K562 (cell line): ENCODE data around the gene ATAD5. TPM values are rescaled to one million over a fixed set of nuclear protein-coding genes. Genes with fewer than 3 reads are reported as not detected.
A peak's percentile ranks its signal among the peaks of the same experiment; 100 is the strongest.

Experiments
- ADNP ChIP-seq: fragments of 200-800 bp; sonication (Bioruptor generic); IDR thresholded peaks from 2 replicates; pipeline ENCODE4 v1.6.1; 2016; ENCODE audit warnings: missing genetic modification characterization, missing compliant biosample characterization
- CXXC5 ChIP-seq: fragments of 250-450 bp; sonication (Bioruptor Pico); IDR thresholded peaks from 2 replicates; pipeline ENCODE4 v1.8.0; 2022; ENCODE audit warnings: inconsistent platforms, mild to moderate bottlenecking, moderate library complexity
- ETV6 ChIP-seq, 3 experiments: fragments of 150-350 bp in 1 of 3; sonication (generic) in 1 of 3; formaldehyde crosslinking in 1 of 3; IDR thresholded peaks; 2 replicates each; pipeline versions ENCODE4 v1.6.1 to v1.8.0; 2014 to 2022; ENCODE audit warnings: borderline replicate concordance in 2 of 3, low read depth in 2 of 3, antibody characterized with exemption in 1 of 3, low read length in 1 of 3, mild to moderate bottlenecking in 1 of 3, missing genetic modification reagents in 1 of 3
- FOS ChIP-seq: IDR thresholded peaks from 3 replicates; pipeline ENCODE4 v1.6.1; 2011; ENCODE audit not compliant: insufficient read length; ENCODE audit errors: extremely low read depth
- GATAD2B ChIP-seq: fragments of 450-650 bp; IDR thresholded peaks from 2 replicates; pipeline ENCODE4 v1.6.1; 2017; ENCODE audit warnings: mild to moderate bottlenecking, borderline replicate concordance
- NFXL1 ChIP-seq: fragments of 450-650 bp; formaldehyde crosslinking; IDR thresholded peaks from 2 replicates; pipeline ENCODE4 v1.4.0; 2021; ENCODE audit warnings: mild to moderate bottlenecking
- PYGO2 ChIP-seq: fragments of 450-650 bp; IDR thresholded peaks from 2 replicates; pipeline ENCODE4 v1.6.1; 2016; ENCODE audit warnings: mild to moderate bottlenecking, missing genetic modification characterization, moderate library complexity, missing compliant biosample characterization
- SNIP1 ChIP-seq: fragments of 450-650 bp; IDR thresholded peaks from 2 replicates; pipeline ENCODE4 v1.7.1; 2017; ENCODE audit warnings: low read depth, mild to moderate bottlenecking
- TOE1 ChIP-seq, 2 experiments: fragments of 450-650 bp in 1 of 2; sonication (generic) in 1 of 2; formaldehyde crosslinking in 1 of 2; IDR thresholded peaks; 2 replicates each; pipeline versions ENCODE4 v1.7.1 to v1.8.0; 2016 to 2022; ENCODE audit warnings: borderline replicate concordance in 2 of 2, mild to moderate bottlenecking in 2 of 2, antibody characterized with exemption in 1 of 2, inconsistent platforms in 1 of 2, low read depth in 1 of 2, missing genetic modification reagents in 1 of 2, moderate library complexity in 1 of 2
- TRIM25 ChIP-seq: fragments of 450-650 bp; IDR thresholded peaks from 2 replicates; pipeline ENCODE4 v1.7.0; 2016; ENCODE audit warnings: borderline replicate concordance
- ZNF511 ChIP-seq: sonication (generic); formaldehyde crosslinking; IDR thresholded peaks from 2 replicates; pipeline ENCODE4 v1.8.0; 2022; ENCODE audit warnings: mild to moderate bottlenecking, missing genetic modification reagents
- polyA plus RNA-seq, 8 experiments: library from polyadenylated mRNA; depleted of rRNA in 4 of 8; stranded (reverse) in 5 of 8; unstranded in 3 of 8; fragments of >200 nt; fragmentation: Nextera tagmentation in 2 of 8; fragmentation: Illumina TruSeq in 1 of 8; extraction: Ambion mirVana in 2 of 8; extraction: Trizol in 1 of 8; gene quantifications; 2 replicates each; pipeline versions ENCODE4 v1.2.1 to v1.2.3, GENCODE V29; 2011 to 2014; ENCODE audit warnings: inconsistent platforms in 1 of 8, missing spikeins in 1 of 8
- total RNA-seq, 7 experiments: library from RNA; depleted of rRNA in 6 of 7; stranded (reverse); fragments of >200 nt in 6 of 7; fragmentation: Illumina TruSeq in 2 of 7; extraction: Trizol in 2 of 7; gene quantifications; 2 replicates each; pipeline versions ENCODE4 v1.2.1 to v1.2.3, GENCODE V29; 2011 to 2021; ENCODE audit warnings: low replicate concordance in 1 of 7
- TF ChIP-seq, protein P1 (sequence below): fragments of 250-450 bp; sonication (Bioruptor Pico); IDR thresholded peaks from 2 replicates; pipeline ENCODE4 v1.8.0; 2021; ENCODE audit warnings: moderate library complexity, mild to moderate bottlenecking, inconsistent platforms
- TF ChIP-seq, protein P2 (sequence below), 2 experiments: fragments of 450-650 bp in 1 of 2; sonication (generic) in 1 of 2; formaldehyde crosslinking; conservative IDR thresholded peaks; 2 replicates each; pipeline versions ENCODE4 v1.4.0 to v1.8.1; 2020 to 2022; ENCODE audit warnings: mild to moderate bottlenecking in 1 of 2, missing genetic modification reagents in 1 of 2
- TF ChIP-seq, protein P3 (sequence below): IDR thresholded peaks from 2 replicates; pipeline ENCODE4 v1.6.1; 2016; ENCODE audit warnings: missing genetic modification characterization, missing compliant biosample characterization
- TF ChIP-seq, protein P4 (sequence below): sonication (generic); formaldehyde crosslinking; IDR thresholded peaks from 2 replicates; pipeline ENCODE4 v1.5.0; 2020; ENCODE audit warnings: missing genetic modification reagents

Gene ATAD5
- total and polyA plus RNA-seq, 9 of the 15 experiments (the other 6 are each of a cell fraction or from before 2014, with no cell fraction given): 4.6 to 25.6 (median 19.5) TPM

GRCh38 chr17:30831663-30832437 is at the start of gene ATAD5 (continued):
- TF ChIP-seq, protein P1, sequence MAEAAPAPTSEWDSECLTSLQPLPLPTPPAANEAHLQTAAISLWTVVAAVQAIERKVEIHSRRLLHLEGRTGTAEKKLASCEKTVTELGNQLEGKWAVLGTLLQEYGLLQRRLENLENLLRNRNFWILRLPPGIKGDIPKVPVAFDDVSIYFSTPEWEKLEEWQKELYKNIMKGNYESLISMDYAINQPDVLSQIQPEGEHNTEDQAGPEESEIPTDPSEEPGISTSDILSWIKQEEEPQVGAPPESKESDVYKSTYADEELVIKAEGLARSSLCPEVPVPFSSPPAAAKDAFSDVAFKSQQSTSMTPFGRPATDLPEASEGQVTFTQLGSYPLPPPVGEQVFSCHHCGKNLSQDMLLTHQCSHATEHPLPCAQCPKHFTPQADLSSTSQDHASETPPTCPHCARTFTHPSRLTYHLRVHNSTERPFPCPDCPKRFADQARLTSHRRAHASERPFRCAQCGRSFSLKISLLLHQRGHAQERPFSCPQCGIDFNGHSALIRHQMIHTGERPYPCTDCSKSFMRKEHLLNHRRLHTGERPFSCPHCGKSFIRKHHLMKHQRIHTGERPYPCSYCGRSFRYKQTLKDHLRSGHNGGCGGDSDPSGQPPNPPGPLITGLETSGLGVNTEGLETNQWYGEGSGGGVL (CRISPR knock-in tag): no peak
- TF ChIP-seq NFXL1 (CRISPR knock-in tag) (no peak), ZNF511 (no peak), ADNP (tag) (no peak), TOE1 (IDR thresholded peaks at IDR 0.05; ENCODE audit: borderline replicate concordance) (peak; percentile 85), TOE1 (CRISPR knock-in tag; IDR thresholded peaks at IDR 0.05; ENCODE audit: borderline replicate concordance, low read depth) (no peak), FOS (no peak), TRIM25 (no peak), SNIP1 (no peak), CXXC5 (CRISPR knock-in tag) (peak; percentile 91), ETV6 (IDR thresholded peaks at IDR 0.05; ENCODE audit: borderline replicate concordance in 1 of 2, low read depth in 2 of 2, low read length in 1 of 2) (no peak), ETV6 (CRISPR knock-in tag; IDR thresholded peaks at IDR 0.05; ENCODE audit: borderline replicate concordance) (no peak), GATAD2B (no peak), PYGO2 (no peak)
- TF ChIP-seq, protein P2, sequence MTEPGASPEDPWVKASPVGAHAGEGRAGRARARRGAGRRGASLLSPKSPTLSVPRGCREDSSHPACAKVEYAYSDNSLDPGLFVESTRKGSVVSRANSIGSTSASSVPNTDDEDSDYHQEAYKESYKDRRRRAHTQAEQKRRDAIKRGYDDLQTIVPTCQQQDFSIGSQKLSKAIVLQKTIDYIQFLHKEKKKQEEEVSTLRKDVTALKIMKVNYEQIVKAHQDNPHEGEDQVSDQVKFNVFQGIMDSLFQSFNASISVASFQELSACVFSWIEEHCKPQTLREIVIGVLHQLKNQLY (CRISPR knock-in tag; conservative IDR thresholded peaks at IDR 0.05): 0 out of 4 replicates have a peak, but pooled peaks of 1 of the 2 experiments have one; percentile 72
- TF ChIP-seq, protein P3, sequence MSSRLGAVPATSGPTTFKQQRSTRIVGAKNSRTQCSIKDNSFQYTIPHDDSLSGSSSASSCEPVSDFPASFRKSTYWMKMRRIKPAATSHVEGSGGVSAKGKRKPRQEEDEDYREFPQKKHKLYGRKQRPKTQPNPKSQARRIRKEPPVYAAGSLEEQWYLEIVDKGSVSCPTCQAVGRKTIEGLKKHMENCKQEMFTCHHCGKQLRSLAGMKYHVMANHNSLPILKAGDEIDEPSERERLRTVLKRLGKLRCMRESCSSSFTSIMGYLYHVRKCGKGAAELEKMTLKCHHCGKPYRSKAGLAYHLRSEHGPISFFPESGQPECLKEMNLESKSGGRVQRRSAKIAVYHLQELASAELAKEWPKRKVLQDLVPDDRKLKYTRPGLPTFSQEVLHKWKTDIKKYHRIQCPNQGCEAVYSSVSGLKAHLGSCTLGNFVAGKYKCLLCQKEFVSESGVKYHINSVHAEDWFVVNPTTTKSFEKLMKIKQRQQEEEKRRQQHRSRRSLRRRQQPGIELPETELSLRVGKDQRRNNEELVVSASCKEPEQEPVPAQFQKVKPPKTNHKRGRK (tag): no peak
- TF ChIP-seq, protein P4, sequence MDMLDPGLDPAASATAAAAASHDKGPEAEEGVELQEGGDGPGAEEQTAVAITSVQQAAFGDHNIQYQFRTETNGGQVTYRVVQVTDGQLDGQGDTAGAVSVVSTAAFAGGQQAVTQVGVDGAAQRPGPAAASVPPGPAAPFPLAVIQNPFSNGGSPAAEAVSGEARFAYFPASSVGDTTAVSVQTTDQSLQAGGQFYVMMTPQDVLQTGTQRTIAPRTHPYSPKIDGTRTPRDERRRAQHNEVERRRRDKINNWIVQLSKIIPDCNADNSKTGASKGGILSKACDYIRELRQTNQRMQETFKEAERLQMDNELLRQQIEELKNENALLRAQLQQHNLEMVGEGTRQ (CRISPR knock-in tag): no peak; the same call in 1 of the 2 replicates
